ENCODE results near the gene CDADC1. TPM values are rescaled to one million over a fixed set of nuclear protein-coding genes. Genes with fewer than 3 reads are reported as not detected.

CDADC1 gene
- total and polyA plus RNA-seq, 2 experiments from 2014 or later, result 1.3 to 9.3 TPM

GRCh38 chr13:49225223-49226042 is 22.3 kb upstream of the CDADC1 start:
- peaks cover 33% of the 10 kb centered on the region for H3K27me3 Mint-ChIP-seq (ENCODE audit: insufficient read depth, low read depth, poor library complexity)
- peaks cover 9% of the 10 kb centered on the region for H3K4me1 Mint-ChIP-seq
- no peak overlapping the region for H3K4me3 Mint-ChIP-seq
- Histone ChIP-seq H3K4me1 (ENCODE audit: insufficient read depth) (peaks cover 6% of the 10 kb centered on the region; the same call in 1 of the 2 replicates), H3K4me3 (no peak overlapping the region), H3K79me2 (replicated peaks; ENCODE audit: insufficient read depth) (no peaks in the 10 kb centered on the region), H4K20me1 (replicated peaks; ENCODE audit: insufficient read depth) (no peaks in the 10 kb centered on the region), H3K36me3 (ENCODE audit: insufficient read depth) (no peaks in the 10 kb centered on the region), H3K27ac (ENCODE audit: low read depth) (no peak overlapping the region), H3K4me2 (no peak overlapping the region), H2AFZ (no peak overlapping the region), H3F3A (replicated peaks; ENCODE audit: low read depth) (peaks cover 5% of the 10 kb centered on the region; the same call in 1 of the 2 replicates), H3K9me2 (ENCODE audit: insufficient read depth) (no peaks in the 10 kb centered on the region), H3K27me3 (ENCODE audit: insufficient read depth) (peaks cover 47% of the 10 kb centered on the region)
- DNase-seq (ENCODE audit: low spot score), result no peak
- no peaks in the 10 kb centered on the region; the same call in 2 of the 3 replicates for H3K9me3 Mint-ChIP-seq
- TF ChIP-seq EZH2 (IDR thresholded peaks at IDR 0.05; ENCODE audit: low read depth, unreplicated experiment) (no peak), JUNB (IDR thresholded peaks at IDR 0.05; ENCODE audit: unreplicated experiment) (no peak), EZH2phosphoT487 (IDR thresholded peaks at IDR 0.05; ENCODE audit: unreplicated experiment) (no peak), ZNF114 (CRISPR knock-in tag; IDR thresholded peaks at IDR 0.05) (no peak), NANOG (IDR thresholded peaks at IDR 0.05; ENCODE audit: borderline replicate concordance) (no peak), POLR2AphosphoS5 (IDR thresholded peaks at IDR 0.05; ENCODE audit: low read depth) (no peak), CREB1 (CRISPR knock-in tag; IDR thresholded peaks at IDR 0.05; ENCODE audit: low read depth) (no peak), ETS1 (IDR thresholded peaks at IDR 0.05) (no peak), ZNF462 (CRISPR knock-in tag; IDR thresholded peaks at IDR 0.05) (no peak), CTCF (conservative IDR thresholded peaks at IDR 0.05; ENCODE audit: low read depth in 2 of 2) (no peak)
- no peak overlapping the region for H3K27ac Mint-ChIP-seq
- no peak for ATAC-seq
- H3K36me3 Mint-ChIP-seq (ENCODE audit: low read depth), result no peaks in the 10 kb centered on the region; the same call in 2 of the 3 replicates
